Measurements from ENCODE around the gene HBA2.
"Not testable (repeated sequence)": the region's sequence is repeated elsewhere in the genome, so short reads cannot be mapped to it uniquely, and the experiment has no call there.

HBA2 gene

GRCh38 chr16:172374-172941, at the start of gene HBA2:
Gene HBA2 (plus strand): TSS chr16:172876. CDS start chr16:172913, 37 bp downstream.
- in situ Hi-C loops (cut with HindIII; ENCODE audit: low sequenced_read_pairs); DNase-seq (ENCODE audit: low read depth, low spot score); H3K4me3 ChIP-seq (ENCODE audit: low read depth, low read length): not testable (repeated sequence)

- H3K4me3 ChIP-seq (ENCODE audit: low read depth, low read length); in situ Hi-C loops (cut with HindIII; ENCODE audit: low sequenced_read_pairs); DNase-seq (ENCODE audit: low read depth, low spot score): not testable (repeated sequence)
These were observed 48.9 kb upstream of the HBA2 start for GRCh38 chr16:123558-124350.

- TF ChIP-seq CTCF (IDR thresholded peaks at IDR 0.05; ENCODE audit: low read depth, low read length) = no peak
- DNase-seq (ENCODE audit: low read depth, low spot score) = no peak
- in situ Hi-C loops (cut with HindIII; ENCODE audit: low sequenced_read_pairs) = no loop called here
- H3K4me3 ChIP-seq (ENCODE audit: low read depth, low read length) = no peak overlapping the region
These were observed 47.7 kb upstream of the HBA2 start for GRCh38 chr16:125011-125410.

GRCh38 chr16:129075-129474, 43.6 kb upstream of the HBA2 start:
- no peak overlapping the region for H3K4me3 ChIP-seq (ENCODE audit: low read depth, low read length)
- in situ Hi-C loops (cut with HindIII; ENCODE audit: low sequenced_read_pairs) = no loop called here
- no peak for DNase-seq (ENCODE audit: low read depth, low spot score)
- no peak for TF ChIP-seq CTCF (IDR thresholded peaks at IDR 0.05; ENCODE audit: low read depth, low read length)

GRCh38 chr16:130533-131173, 42.0 kb upstream of the HBA2 start:
- no peak for DNase-seq (ENCODE audit: low read depth, low spot score)
- TF ChIP-seq CTCF (IDR thresholded peaks at IDR 0.05; ENCODE audit: low read depth, low read length) = no peak
- in situ Hi-C loops (cut with HindIII; ENCODE audit: low sequenced_read_pairs) = no loop called here
- no peak overlapping the region for H3K4me3 ChIP-seq (ENCODE audit: low read depth, low read length)

- in situ Hi-C loops (cut with HindIII; ENCODE audit: low sequenced_read_pairs) = no loop called here
- TF ChIP-seq CTCF (IDR thresholded peaks at IDR 0.05; ENCODE audit: low read depth, low read length) = no peak
- H3K4me3 ChIP-seq (ENCODE audit: low read depth, low read length) = no peak overlapping the region
- DNase-seq (ENCODE audit: low read depth, low spot score) = no peak
These were observed 40.6 kb upstream of the HBA2 start for GRCh38 chr16:132120-132519.

GRCh38 chr16:133716-134115, 39.0 kb upstream of the HBA2 start:
- TF ChIP-seq CTCF (IDR thresholded peaks at IDR 0.05; ENCODE audit: low read depth, low read length) = no peak
- no peak for DNase-seq (ENCODE audit: low read depth, low spot score)
- in situ Hi-C loops (cut with HindIII; ENCODE audit: low sequenced_read_pairs) = no loop called here
- H3K4me3 ChIP-seq (ENCODE audit: low read depth, low read length) = no peak overlapping the region
